GM19238 (cell line): ENCODE data around the gene ELL2.
"Not testable (repeated sequence)": the region's sequence is repeated elsewhere in the genome, so short reads cannot be mapped to it uniquely, and the experiment has no call there.

Experiments used
- DNase-seq: peaks from one replicate; pipeline ENCODE4 v3.0.0; 2011; ENCODE audit warnings: low spot score; ENCODE audit not compliant: insufficient read length

The ELL2 gene

GRCh38 chr5:95862671-95863382, 98.8 kb downstream of the ELL2 start:
- DNase-seq, result no peak

DNA sequence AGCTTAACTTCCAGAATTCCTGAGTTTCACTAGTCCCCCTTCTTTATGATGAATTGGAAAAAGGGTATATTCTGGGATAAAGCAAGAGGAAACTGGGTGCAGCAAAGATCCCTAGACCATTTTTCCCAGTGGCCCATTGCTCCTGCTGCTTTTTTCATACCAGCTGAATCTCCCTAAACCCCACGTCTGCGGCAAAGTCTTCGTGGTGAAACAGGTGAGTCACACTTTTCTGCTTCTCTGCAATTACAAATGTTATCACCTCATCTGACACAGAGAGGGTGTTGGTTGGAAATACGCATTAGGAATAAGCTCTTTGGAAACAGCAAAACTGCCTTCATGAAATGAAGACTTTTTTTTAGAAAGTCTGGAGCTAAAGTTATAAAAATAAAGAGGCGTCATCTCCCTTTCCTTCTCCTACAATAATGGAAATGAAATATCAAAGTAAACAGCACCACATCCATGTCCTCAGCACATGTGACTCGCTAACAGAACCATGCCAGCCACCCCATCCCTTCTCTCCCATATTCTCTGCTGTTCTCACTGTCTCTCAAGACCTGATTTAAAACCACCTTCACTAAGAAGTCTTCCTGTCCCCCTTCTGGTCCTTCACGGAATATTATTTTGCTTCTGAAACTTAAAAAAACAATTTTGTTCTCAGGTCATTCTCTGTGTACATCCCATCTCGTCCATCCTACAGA, 99.6 kb downstream of the ELL2 start:
- DNase-seq, result no peak

- no peak for DNase-seq
Observed at GRCh38 chr5:95861221-95861863, 100.3 kb downstream of the ELL2 start.

- DNase-seq, result no peak
Observed at GRCh38 chr5:95859661-95860060, 102.0 kb downstream of the ELL2 start.

GRCh38 chr5:95858661-95859595, 102.7 kb downstream of the ELL2 start:
- peak; percentile 90 for DNase-seq

GRCh38 chr5:95858023-95858461, 103.6 kb downstream of the ELL2 start:
- DNase-seq, result no peak

DNA sequence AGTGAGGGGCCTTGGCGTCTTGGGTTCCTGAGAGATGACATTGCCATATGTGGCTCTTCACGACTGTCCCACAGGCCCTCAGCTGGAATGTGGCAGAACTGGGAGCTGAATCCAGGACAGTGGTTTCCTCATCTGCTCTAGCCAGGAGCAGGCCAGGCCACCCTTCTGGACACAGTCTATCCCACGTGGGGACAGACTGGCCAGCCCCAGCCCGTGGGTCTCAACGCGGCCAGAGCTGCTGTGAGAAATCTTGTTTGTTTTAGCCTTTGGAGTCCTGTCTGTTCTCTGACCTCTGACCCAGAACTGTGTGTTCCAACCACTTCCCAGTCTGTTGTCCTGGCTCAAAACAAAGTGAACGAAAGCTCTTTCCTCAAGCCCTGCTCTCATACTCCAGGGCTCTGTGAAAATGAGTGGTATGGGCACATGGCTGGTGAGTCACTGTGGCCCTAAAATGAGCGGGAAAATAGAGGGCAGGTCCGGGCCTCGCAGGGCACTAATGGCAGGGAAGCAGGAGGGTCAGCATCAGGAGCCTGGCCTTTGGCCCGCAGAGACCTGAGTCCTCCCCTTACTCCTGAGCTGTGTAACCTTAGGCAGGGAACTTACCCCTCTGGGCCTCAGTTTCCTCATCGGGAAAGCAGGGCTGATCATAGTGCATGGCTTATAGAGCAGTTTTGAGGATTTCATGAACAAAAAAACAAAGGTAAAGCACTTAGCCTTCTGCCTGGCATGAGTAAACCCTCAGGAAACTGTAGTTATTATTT, 104.3 kb downstream of the ELL2 start:
- DNase-seq, result no peak

DNA sequence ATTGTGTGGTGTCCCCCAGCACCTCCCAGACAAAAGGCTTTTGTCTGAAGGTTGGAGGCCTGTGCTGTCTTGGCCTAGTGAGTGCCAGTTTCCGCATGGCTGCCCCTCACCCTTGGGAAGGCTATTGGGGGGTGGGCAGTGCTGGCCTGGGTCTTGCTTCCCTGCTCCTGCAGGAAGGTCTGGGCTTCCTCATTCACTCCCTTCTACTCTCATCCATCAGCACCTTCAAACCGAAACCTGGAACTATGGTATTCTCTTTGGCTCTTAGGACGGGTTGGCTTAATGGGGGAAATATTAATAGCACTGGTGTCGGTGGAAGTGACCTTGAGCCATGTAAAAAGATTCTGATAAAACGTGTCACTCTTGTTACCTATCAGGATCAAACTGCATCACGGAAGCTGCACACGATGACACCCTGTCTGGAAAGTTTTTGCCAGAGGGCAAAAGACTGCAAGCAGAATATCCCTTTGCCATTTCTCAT, 105.1 kb downstream of the ELL2 start:
- DNase-seq, result no peak

- no peak for DNase-seq
Observed at GRCh38 chr5:95853490-95853889, 108.2 kb downstream of the ELL2 start.

GRCh38 chr5:95852567-95852966, 109.1 kb downstream of the ELL2 start:
- no peak for DNase-seq

DNA sequence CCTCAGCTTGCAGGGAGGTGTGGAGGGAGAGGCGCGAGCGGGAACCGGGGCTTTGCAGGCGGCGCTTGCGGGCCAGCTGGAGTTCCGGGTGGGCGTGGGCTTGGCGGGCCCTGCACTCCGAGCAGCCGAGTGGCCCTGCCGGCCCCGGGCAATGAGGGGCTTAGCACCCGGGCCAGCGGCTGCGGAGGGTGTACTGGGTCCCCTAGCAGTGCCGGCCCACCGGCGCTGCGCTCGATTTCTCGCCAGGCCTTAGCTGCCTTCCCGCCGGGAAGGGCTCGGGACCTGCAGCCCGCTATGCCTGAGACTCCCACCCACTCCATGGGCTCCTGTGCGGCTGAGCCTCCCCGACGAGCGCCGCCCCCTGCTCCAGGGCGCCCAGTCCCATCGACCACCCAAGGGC, 110.5 kb downstream of the ELL2 start:
- DNase-seq, result not testable (repeated sequence)

- no peak for DNase-seq
Observed at GRCh38 chr5:95850391-95850894, 111.2 kb downstream of the ELL2 start.

- no peak for DNase-seq
Observed at GRCh38 chr5:95848701-95849100, 113.0 kb downstream of the ELL2 start.

DNA sequence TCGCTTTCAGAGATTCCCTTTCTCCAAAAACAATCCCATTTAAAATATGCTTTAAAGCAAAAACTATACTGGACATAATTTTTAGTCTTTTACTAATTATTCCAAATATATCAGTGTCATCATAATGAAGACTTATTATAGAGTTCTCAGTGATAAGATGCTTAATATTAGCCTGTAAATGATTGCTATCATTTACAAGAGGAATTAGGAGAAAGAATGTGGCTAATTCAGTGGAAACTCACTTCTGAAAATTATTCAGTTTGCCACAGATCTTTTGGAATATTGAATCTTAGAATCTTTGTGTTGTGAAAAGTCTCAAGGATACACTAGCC, 114.4 kb downstream of the ELL2 start:
- DNase-seq, result no peak

DNA sequence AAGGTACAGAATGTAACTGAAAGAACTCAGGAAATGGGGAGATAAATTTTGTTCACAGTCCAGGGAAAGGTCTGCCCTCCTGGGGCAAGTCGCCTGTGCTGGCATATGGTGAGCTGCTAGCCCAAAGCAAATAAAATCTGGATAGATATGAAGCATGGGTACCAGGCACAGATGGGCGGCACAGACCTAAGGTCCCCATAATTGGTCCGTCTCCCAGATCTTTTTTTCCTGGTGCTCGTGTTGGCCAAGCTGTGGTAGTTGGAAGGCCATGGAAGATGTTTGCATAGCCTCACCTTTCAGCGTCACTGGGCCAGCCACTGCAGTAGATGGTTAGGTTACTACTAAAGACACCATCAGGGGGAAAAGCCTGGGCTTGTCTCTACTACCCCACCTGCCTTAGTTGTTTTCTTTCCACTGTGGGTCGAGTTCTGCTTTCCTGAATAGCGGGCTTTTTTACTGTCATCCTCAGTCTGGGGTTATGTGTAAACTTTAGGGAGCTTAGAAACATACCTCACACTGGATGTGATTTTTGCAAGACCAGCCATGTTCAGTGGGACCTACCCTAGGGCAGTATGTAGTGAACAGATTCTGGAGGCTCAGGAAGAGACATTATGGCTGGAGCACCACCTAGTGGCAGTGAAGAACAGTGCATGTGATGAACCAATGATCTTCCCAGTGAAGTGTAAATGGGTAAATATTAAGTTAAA, 114.9 kb downstream of the ELL2 start:
- peak; percentile 68 for DNase-seq

GRCh38 chr5:95845391-95845790, 116.3 kb downstream of the ELL2 start:
- DNase-seq, result no peak

- no peak for DNase-seq
Observed at GRCh38 chr5:95843733-95844223, 117.9 kb downstream of the ELL2 start.

DNA sequence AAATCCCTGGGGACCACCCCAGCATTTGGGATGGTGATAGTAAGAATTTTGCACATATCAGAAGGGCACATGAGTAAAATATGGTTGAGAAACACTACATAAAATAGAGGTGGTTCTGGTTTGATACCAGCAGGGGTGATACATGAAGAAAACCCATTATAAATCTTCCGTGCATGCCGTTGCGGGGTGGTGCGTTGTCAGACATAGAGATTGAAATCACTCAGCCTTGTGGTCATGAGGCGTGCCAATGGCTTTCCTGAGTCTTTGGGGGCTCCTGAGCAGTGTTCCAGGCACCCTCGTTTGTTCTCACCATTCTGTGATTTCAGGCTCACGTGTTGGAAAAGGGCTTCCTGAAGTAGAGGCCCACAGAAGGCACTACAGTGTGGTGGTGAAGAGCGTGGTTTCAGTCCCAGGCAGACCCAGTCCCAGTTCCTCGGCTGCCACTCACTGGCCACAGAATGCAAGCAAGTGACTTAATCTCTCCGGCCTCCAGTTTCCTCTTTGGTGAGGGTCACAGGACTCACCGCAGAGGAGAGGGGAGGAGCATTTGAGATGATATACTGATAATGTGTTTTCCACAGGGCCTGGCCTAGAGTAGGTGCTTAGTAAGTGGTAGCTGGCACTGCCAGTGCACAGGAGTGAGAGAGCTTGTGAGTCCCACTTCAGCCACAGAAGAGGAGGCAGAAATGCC, 118.7 kb downstream of the ELL2 start:
- DNase-seq, result peak; percentile 67
